Gastroesophageal sphincter (tissue), 4 donors: ENCODE measurements around the gene ELMO1. TPM values are rescaled to one million over a fixed set of nuclear protein-coding genes. Genes with fewer than 3 reads are reported as not detected.

Experiments used
- ATAC-seq: fragments of 150-250 bp; one replicate; pipeline ENCODE4 v1.9.1; 2016; ENCODE audit warnings: mild to moderate bottlenecking, moderate library complexity
- H3K27ac ChIP-seq, 4 donors: fragments of 200-600 bp; sonication (generic) in 3 of 4; 1 replicate in 3 of 4; 2 replicates in 1 of 4; pipeline ENCODE4 v1.5.1; 2016 to 2019
- H3K27me3 ChIP-seq: fragments of 200-600 bp; sonication (generic); one replicate; pipeline ENCODE4 v1.5.1; 2019
- H3K36me3 ChIP-seq, 2 donors: fragments of 200-600 bp; sonication (generic); one replicate each; pipeline ENCODE4 v1.5.1; 2019; ENCODE audit warnings: control low read depth in 1 of 2
- H3K4me1 ChIP-seq, 3 donors: fragments of 200-600 bp; sonication (generic); 1 replicate in 2 of 3; 2 replicates in 1 of 3; pipeline ENCODE4 v1.5.1; 2016 to 2019; ENCODE audit warnings: control low read depth in 2 of 3
- H3K4me3 ChIP-seq, 2 donors: fragments of 200-600 bp; sonication (generic); one replicate each; pipeline ENCODE4 v1.5.1; 2019; ENCODE audit warnings: mild to moderate bottlenecking in 1 of 2, moderate library complexity in 1 of 2
- H3K9me3 ChIP-seq, 3 donors: fragments of 200-600 bp; sonication (generic); one replicate each; pipeline ENCODE4 v1.5.1; 2017 to 2019; ENCODE audit warnings: control low read depth in 2 of 3
- CTCF ChIP-seq, 4 experiments: fragments of 200-600 bp in 2 of 4; fragments of 450-650 bp in 2 of 4; sonication (generic) in 1 of 4; IDR thresholded peaks; one replicate each; pipeline ENCODE4 v1.5.1; 2017 to 2019; ENCODE audit warnings: antibody characterized with exemption in 4 of 4, mild to moderate bottlenecking in 2 of 4, moderate library complexity in 2 of 4
- EP300 ChIP-seq: sonication (generic); formaldehyde crosslinking; IDR thresholded peaks from one replicate; pipeline ENCODE4 v1.6.1; 2017; ENCODE audit warnings: antibody characterized with exemption, mild to moderate bottlenecking
- POLR2A ChIP-seq, 2 donors: fragments of 450-650 bp; IDR thresholded peaks; one replicate each; pipeline ENCODE4 v1.6.1; 2017; ENCODE audit warnings: antibody characterized with exemption in 2 of 2, mild to moderate bottlenecking in 2 of 2, moderate library complexity in 1 of 2
- POLR2AphosphoS5 ChIP-seq: sonication (generic); formaldehyde crosslinking; IDR thresholded peaks from one replicate; pipeline ENCODE4 v1.6.1; 2017; ENCODE audit warnings: antibody characterized with exemption
- WGBS, 2 donors: methylation state at CpG; one replicate each; pipeline ENCODE4 v1.1.5; 2018; ENCODE audit warnings: low coverage in 1 of 2; 5-methylcytosine and 5-hydroxymethylcytosine counted together
- total RNA-seq, 4 donors: library from RNA; depleted of rRNA; stranded (reverse); fragments of >200 nt; gene quantifications; one replicate each; pipeline ENCODE4 v1.1.0, GENCODE V29; 2016

Gene ELMO1
- total RNA-seq, 4 donors from 2014 or later: 22.1 to 54.0 (median 42.7) TPM

DNA sequence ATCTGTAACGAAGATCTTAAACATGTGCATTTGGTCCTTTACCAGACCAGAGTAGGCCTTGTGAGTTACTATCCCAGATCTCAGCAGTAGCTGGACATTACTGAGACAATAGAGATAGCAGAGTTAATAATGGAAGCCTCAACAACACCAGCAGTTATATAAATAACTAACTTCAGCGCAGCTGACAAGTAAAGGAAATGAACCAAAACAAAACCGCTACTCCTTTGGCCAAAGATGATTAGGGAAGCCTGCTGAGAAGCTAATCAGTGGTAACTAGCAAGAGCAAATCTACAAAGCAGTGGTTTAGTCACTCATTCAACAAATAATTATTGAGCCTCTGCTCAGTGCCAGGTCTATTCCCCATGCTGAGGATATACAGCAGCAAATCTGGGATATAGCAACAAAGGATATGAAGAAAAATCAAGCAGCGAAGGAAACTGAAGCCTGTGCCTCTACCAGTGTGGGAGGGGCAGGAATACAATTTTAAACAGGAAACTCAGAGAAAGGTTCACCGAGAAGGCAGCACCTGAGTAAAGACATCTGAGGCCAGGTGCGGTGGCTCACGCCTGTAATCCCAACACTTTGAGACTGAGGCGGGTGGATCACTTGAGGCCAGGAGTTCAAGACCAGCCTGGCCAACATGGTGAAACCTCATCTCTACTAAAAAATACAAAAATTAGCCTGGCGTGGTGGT lies 103.6 kb downstream of the ELMO1 start:
- Histone ChIP-seq H3K27me3 (no peaks in the 10 kb centered on the region), H3K36me3 (no peaks in the 10 kb centered on the region), H3K4me1 (peaks cover 0 to 3% (median 0%) of the 10 kb centered on the region in 3 donors), H3K4me3 (no peak overlapping the region), H3K27ac (no peak overlapping the region), H3K9me3 (no peaks in the 10 kb centered on the region)
- no peak for TF ChIP-seq POLR2AphosphoS5
- TF ChIP-seq EP300: no peak
- no peak for TF ChIP-seq POLR2A (IDR thresholded peaks at IDR 0.05)
- TF ChIP-seq CTCF (IDR thresholded peaks at IDR 0.05): no peak
- WGBS, 2 donors: 62 to 74% methylated on average over 6 to 9 of the region's 9 CpGs
- ATAC-seq: no peak

GRCh38 chr7:37342688-37343471 lies 105.8 kb downstream of the ELMO1 start:
- no peaks in the 10 kb centered on the region for H3K9me3 ChIP-seq
- no peaks in the 10 kb centered on the region for H3K4me1 ChIP-seq
- H3K4me3 ChIP-seq: peak overlapping the region in 1 of 2 donors; percentile 19
- H3K27me3 ChIP-seq: no peaks in the 10 kb centered on the region
- WGBS, 2 donors: 68 to 71% methylated on average over 8 to 16 of the region's 16 CpGs
- TF ChIP-seq POLR2AphosphoS5 (no peak), POLR2A (IDR thresholded peaks at IDR 0.05) (no peak), EP300 (no peak), CTCF (IDR thresholded peaks at IDR 0.05) (no peak)
- H3K36me3 ChIP-seq: no peaks in the 10 kb centered on the region
- peak; percentile 75 for ATAC-seq
- peak overlapping the region in 2 of 4 donors; percentile 11 to 56 for H3K27ac ChIP-seq

- H3K4me1 ChIP-seq: no peaks in the 10 kb centered on the region
- H3K27me3 ChIP-seq: no peaks in the 10 kb centered on the region
- no peak for ATAC-seq
- no peaks in the 10 kb centered on the region for H3K9me3 ChIP-seq
- peak overlapping the region in 1 of 2 donors; percentile 19 for H3K4me3 ChIP-seq
- WGBS, 2 donors: 79 to 89% methylated on average over 8 of the region's 8 CpGs
- peak overlapping the region in 1 of 4 donors; percentile 56 for H3K27ac ChIP-seq
- no peak for TF ChIP-seq CTCF (IDR thresholded peaks at IDR 0.05)
- no peak for TF ChIP-seq POLR2AphosphoS5
- no peak for TF ChIP-seq EP300
- TF ChIP-seq POLR2A (IDR thresholded peaks at IDR 0.05): no peak
- no peaks in the 10 kb centered on the region for H3K36me3 ChIP-seq
Measured at GRCh38 chr7:37342176-37342687, 106.4 kb downstream of the ELMO1 start.

DNA sequence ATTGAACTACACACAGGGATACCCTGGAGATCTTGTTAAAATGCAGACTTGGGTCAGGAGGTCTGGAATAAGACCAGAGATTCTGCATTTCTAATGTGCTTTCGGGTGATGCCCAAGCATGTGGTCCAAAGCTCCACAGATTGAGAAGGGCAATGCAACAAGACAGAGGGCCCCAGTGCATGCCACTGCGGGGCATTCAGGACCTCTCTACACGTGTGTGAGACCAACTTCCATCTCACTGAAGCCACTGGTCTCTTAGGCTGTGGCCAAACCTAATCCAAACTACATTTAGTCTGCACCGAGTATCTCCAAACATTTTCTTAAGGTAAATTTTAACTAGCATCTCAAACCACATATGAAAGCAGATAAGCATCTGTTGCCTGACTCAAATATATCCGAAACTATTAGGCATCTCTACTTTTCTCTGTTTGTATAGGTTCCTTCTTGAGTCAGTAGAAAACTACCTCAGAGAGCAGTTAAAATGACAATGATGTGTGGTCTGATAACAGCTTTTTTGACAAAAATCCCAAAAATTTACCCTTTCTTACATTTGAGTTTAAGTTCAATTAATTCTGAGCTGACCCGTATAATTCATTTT lies 107.5 kb downstream of the ELMO1 start:
- H3K36me3 ChIP-seq: no peaks in the 10 kb centered on the region
- no peak overlapping the region for H3K4me3 ChIP-seq
- no peak for ATAC-seq
- H3K4me1 ChIP-seq: no peaks in the 10 kb centered on the region
- no peak overlapping the region for H3K27ac ChIP-seq
- 62 to 84% methylated on average over 5 of the region's 6 CpGs for WGBS, 2 donors
- TF ChIP-seq CTCF (IDR thresholded peaks at IDR 0.05): no peak
- TF ChIP-seq POLR2A (IDR thresholded peaks at IDR 0.05): no peak
- TF ChIP-seq EP300: no peak
- no peaks in the 10 kb centered on the region for H3K27me3 ChIP-seq
- no peaks in the 10 kb centered on the region for H3K9me3 ChIP-seq
